Neural progenitor cell (in vitro differentiated cells): ENCODE measurements around the gene RBM12. TPM values are rescaled to one million over a fixed set of nuclear protein-coding genes. Genes with fewer than 3 reads are reported as not detected.

ENCODE experiments used
- DNase-seq: peaks from one replicate; pipeline ENCODE4 v3.0.0-alpha.2; 2016; ENCODE audit warnings: low spot score
- H2AFZ ChIP-seq: fragments of 200-600 bp; sonication (generic); replicated peaks from 2 replicates; pipeline ENCODE4 v1.6.1; 2016; ENCODE audit warnings: antibody characterized with exemption
- H3F3A ChIP-seq: fragments of 200-600 bp; sonication (generic); 2 replicates; pipeline ENCODE4 v1.6.1; 2016; ENCODE audit warnings: antibody characterized with exemption, low read depth
- H3K27ac ChIP-seq: fragments of 200-600 bp; sonication (generic); 2 replicates; pipeline ENCODE4 v1.5.1; 2016; ENCODE audit warnings: mild to moderate bottlenecking
- H3K27me3 ChIP-seq: fragments of 200-600 bp; sonication (generic); 2 replicates; pipeline ENCODE4 v1.6.1; 2016; ENCODE audit warnings: mild to moderate bottlenecking, moderate library complexity
- H3K36me3 ChIP-seq: fragments of 200-600 bp; sonication (generic); 2 replicates; pipeline ENCODE4 v1.5.1; 2016
- H3K4me1 ChIP-seq: fragments of 200-600 bp; sonication (generic); 2 replicates; pipeline ENCODE4 v1.6.1; 2016; ENCODE audit warnings: mixed run types
- H3K4me2 ChIP-seq: fragments of 200-600 bp; sonication (generic); 2 replicates; pipeline ENCODE4 v1.6.1; 2016
- H3K4me3 ChIP-seq: fragments of 200-600 bp; sonication (generic); 2 replicates; pipeline ENCODE4 v1.5.1; 2016
- H3K79me2 ChIP-seq: fragments of 200-600 bp; sonication (generic); 2 replicates; pipeline ENCODE4 v1.6.1; 2016; ENCODE audit warnings: low read depth
- H3K9ac ChIP-seq: fragments of 200-600 bp; sonication (generic); 2 replicates; pipeline ENCODE4 v1.6.1; 2016
- H3K9me3 ChIP-seq: fragments of 200-600 bp; sonication (generic); 2 replicates; pipeline ENCODE4 v1.5.1; 2016; ENCODE audit warnings: low read depth
- H4K20me1 ChIP-seq: fragments of 200-600 bp; sonication (generic); 2 replicates; pipeline ENCODE4 v1.6.1; 2016; ENCODE audit warnings: low read depth
- H3K27ac Mint-ChIP-seq: 3 replicates; pipeline ENCODE4 v1.8.0; 2021; ENCODE audit warnings: mixed read lengths
- H3K27me3 Mint-ChIP-seq: 2 replicates; pipeline ENCODE4 v1.8.0; 2022; ENCODE audit warnings: low read depth, mild to moderate bottlenecking, inconsistent platforms, moderate library complexity, mixed read lengths; ENCODE audit not compliant: insufficient read depth
- H3K36me3 Mint-ChIP-seq: 3 replicates; pipeline ENCODE4 v1.8.0; 2021; ENCODE audit warnings: mixed read lengths
- H3K4me1 Mint-ChIP-seq: 3 replicates; pipeline ENCODE4 v1.8.0; 2021; ENCODE audit warnings: mixed read lengths
- H3K4me3 Mint-ChIP-seq: 3 replicates; pipeline ENCODE4 v1.8.0; 2021; ENCODE audit warnings: mild to moderate bottlenecking, moderate library complexity, mixed read lengths
- H3K9me3 Mint-ChIP-seq: 3 replicates; pipeline ENCODE4 v1.8.0; 2020; ENCODE audit warnings: mixed read lengths
- EZH2 ChIP-seq: fragments of 200-600 bp; sonication (generic); IDR thresholded peaks from 2 replicates; pipeline ENCODE4 v1.6.1; 2017; ENCODE audit warnings: antibody characterized with exemption, mild to moderate bottlenecking, moderate library complexity
- EZH2phosphoT487 ChIP-seq: fragments of 200-600 bp; sonication (generic); IDR thresholded peaks from 2 replicates; pipeline ENCODE4 v1.6.1; 2017; ENCODE audit warnings: antibody characterized with exemption
- total RNA-seq: library from RNA; depleted of rRNA; stranded (reverse); fragments of >200 nt; gene quantifications from 2 replicates; pipeline ENCODE4 v1.2.3, GENCODE V29; 2015; ENCODE audit warnings: low replicate concordance
- TF ChIP-seq, protein P1 (sequence below): fragments of 200-600 bp; sonication (generic); IDR thresholded peaks from 2 replicates; pipeline ENCODE4 v1.5.1; 2017; ENCODE audit warnings: antibody characterized with exemption, mild to moderate bottlenecking

Gene RBM12
- total RNA-seq, 1 donor from 2014 or later = 112 TPM

DNA sequence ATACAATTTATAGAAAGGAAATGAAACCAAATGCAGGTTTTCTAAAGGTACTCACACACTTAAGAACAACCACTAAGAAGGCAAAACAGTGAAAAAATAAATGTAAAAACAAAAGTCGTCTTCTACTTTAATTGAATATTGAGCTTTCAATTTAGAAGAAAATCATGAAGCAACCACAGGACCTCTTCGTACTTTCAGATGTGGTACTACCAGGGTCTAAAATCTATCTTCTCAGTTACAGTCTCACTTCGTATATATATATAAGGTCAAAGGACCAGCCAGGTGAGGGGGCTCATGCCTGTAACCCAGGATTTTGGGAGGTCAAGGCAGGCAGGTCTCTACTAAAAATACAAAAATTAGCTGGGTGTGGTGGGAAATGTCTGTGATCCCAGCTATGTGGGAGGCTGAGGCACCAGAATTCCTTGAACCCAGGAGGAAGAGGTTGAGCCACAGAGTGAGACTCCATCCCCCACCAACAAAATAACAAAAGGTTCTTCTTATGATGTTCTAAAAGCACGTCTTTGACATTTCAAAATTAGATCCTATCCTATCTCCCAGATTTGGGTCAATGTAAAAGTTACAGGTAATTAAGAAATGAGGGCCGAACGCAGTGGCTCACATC, 47.0 kb upstream of the RBM12 start:
- no peaks in the 10 kb centered on the region for H3K9me3 Mint-ChIP-seq
- no peaks in the 10 kb centered on the region for H3K9me3 ChIP-seq
- no peak overlapping the region for H3K4me3 ChIP-seq
- no peak overlapping the region for H3K4me3 Mint-ChIP-seq
- H3F3A ChIP-seq = peaks cover 92% of the 10 kb centered on the region
- no peak overlapping the region for H3K9ac ChIP-seq
- no peak overlapping the region for H2AFZ ChIP-seq
- peaks cover 96% of the 10 kb centered on the region for H3K79me2 ChIP-seq
- peaks cover 60% of the 10 kb centered on the region for H3K36me3 ChIP-seq
- H3K36me3 Mint-ChIP-seq = peaks cover 34% of the 10 kb centered on the region
- H3K27ac Mint-ChIP-seq = no peak overlapping the region
- TF ChIP-seq EZH2phosphoT487 (no peak), EZH2 (no peak)
- TF ChIP-seq, protein P1, sequence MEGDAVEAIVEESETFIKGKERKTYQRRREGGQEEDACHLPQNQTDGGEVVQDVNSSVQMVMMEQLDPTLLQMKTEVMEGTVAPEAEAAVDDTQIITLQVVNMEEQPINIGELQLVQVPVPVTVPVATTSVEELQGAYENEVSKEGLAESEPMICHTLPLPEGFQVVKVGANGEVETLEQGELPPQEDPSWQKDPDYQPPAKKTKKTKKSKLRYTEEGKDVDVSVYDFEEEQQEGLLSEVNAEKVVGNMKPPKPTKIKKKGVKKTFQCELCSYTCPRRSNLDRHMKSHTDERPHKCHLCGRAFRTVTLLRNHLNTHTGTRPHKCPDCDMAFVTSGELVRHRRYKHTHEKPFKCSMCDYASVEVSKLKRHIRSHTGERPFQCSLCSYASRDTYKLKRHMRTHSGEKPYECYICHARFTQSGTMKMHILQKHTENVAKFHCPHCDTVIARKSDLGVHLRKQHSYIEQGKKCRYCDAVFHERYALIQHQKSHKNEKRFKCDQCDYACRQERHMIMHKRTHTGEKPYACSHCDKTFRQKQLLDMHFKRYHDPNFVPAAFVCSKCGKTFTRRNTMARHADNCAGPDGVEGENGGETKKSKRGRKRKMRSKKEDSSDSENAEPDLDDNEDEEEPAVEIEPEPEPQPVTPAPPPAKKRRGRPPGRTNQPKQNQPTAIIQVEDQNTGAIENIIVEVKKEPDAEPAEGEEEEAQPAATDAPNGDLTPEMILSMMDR = no peak
- no peak for DNase-seq
- H3K27me3 Mint-ChIP-seq = no peaks in the 10 kb centered on the region
- H3K27me3 ChIP-seq = no peaks in the 10 kb centered on the region
- H4K20me1 ChIP-seq = peaks cover 94% of the 10 kb centered on the region
- peak overlapping the region; percentile 44 for H3K27ac ChIP-seq
- H3K4me2 ChIP-seq = no peak overlapping the region
- no peaks in the 10 kb centered on the region for H3K4me1 Mint-ChIP-seq
- H3K4me1 ChIP-seq = no peaks in the 10 kb centered on the region

DNA sequence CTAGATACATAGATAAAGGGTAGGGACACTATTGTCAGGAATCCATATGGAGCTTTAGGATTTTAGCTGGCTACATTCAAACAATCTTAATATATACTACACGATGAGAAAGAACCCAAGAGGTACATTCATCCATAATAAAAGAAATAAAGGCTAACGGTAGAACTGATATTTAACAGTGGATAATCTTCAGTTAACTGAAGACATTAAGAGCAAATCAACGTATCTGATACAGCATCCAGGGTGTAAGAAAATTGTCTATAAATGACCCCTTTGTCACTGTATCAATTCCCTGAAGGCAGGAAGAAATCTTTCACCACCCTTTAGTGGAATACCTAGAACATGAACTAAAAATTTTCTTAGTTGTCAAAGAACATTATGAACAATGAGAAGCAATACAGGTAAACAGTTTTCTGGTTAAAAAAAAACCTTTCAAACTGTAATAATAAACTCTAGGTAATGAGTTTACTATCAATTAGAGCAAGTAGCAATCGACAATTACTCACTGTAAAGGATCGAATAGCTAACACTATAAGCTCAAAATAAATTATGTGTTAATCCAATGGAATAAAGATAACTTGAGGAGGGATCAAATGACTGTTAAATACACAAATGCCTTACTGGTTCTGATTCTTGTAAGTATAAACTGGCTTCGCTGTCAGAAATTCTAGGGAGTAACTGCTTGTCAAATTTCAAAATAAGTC, 46.3 kb upstream of the RBM12 start:
- no peak for DNase-seq
- Histone ChIP-seq H4K20me1 (peaks cover 94% of the 10 kb centered on the region), H3K27me3 (no peaks in the 10 kb centered on the region), H3K36me3 (peaks cover 54% of the 10 kb centered on the region), H3K4me2 (no peak overlapping the region), H3K27ac (peak overlapping the region; percentile 44), H3K4me3 (no peak overlapping the region), H3K79me2 (peaks cover 96% of the 10 kb centered on the region), H3F3A (peaks cover 92% of the 10 kb centered on the region), H2AFZ (no peak overlapping the region), H3K4me1 (no peaks in the 10 kb centered on the region), H3K9ac (no peak overlapping the region), H3K9me3 (no peaks in the 10 kb centered on the region)
- Mint-ChIP-seq H3K27me3 (no peaks in the 10 kb centered on the region), H3K4me3 (no peak overlapping the region), H3K36me3 (peaks cover 34% of the 10 kb centered on the region), H3K9me3 (no peaks in the 10 kb centered on the region), H3K4me1 (no peaks in the 10 kb centered on the region), H3K27ac (no peak overlapping the region)
- TF ChIP-seq, protein P1 = no peak
- TF ChIP-seq EZH2phosphoT487 = no peak
- TF ChIP-seq EZH2 = no peak

DNA sequence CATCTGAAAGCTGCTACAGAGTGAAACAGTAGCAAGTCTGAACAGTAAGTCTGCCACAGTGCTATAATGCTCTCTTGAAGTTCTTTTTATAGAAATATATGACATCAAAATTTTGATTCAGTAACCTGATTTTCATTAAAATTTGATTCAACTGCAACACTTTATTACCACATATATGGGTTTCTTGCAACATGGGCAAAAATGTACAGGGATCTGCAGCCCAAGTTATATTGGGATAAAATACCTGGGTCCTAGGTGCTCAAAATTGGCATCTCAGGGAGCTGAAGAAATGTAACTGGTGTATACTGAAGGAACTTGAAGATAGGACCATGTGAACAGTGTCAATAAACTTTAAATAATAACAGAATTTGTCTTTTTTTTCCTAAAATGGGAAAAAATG, 45.3 kb upstream of the RBM12 start:
- no peaks in the 10 kb centered on the region for H3K27me3 Mint-ChIP-seq

More for the DNA sequence above, 45.3 kb upstream of the RBM12 start:
- no peak overlapping the region for H3K4me2 ChIP-seq
- H4K20me1 ChIP-seq = peaks cover 94% of the 10 kb centered on the region
- no peaks in the 10 kb centered on the region for H3K4me1 ChIP-seq
- H3F3A ChIP-seq = peaks cover 94% of the 10 kb centered on the region
- no peak overlapping the region for H3K9ac ChIP-seq
- peak overlapping the region; percentile 50 for H3K27ac ChIP-seq
- TF ChIP-seq EZH2 (no peak), EZH2phosphoT487 (no peak)
- TF ChIP-seq, protein P1 = no peak
- Mint-ChIP-seq H3K4me3 (no peak overlapping the region), H3K27ac (no peak overlapping the region), H3K36me3 (peaks cover 30% of the 10 kb centered on the region), H3K9me3 (no peaks in the 10 kb centered on the region), H3K4me1 (no peaks in the 10 kb centered on the region)
- H3K36me3 ChIP-seq = peaks cover 52% of the 10 kb centered on the region
- no peak for DNase-seq
- no peak overlapping the region for H3K4me3 ChIP-seq
- H3K27me3 ChIP-seq = no peaks in the 10 kb centered on the region
- H2AFZ ChIP-seq = no peak overlapping the region
- no peaks in the 10 kb centered on the region for H3K9me3 ChIP-seq
- H3K79me2 ChIP-seq = peaks cover 96% of the 10 kb centered on the region
